NCI-H2029 (cell line): ENCODE data around the gene SLC33A1.

Source experiments
- DNase-seq: peaks from one replicate; lab custom pipeline; 2025; lab: John Stamatoyannopoulos, UW

SLC33A1 gene

DNA sequence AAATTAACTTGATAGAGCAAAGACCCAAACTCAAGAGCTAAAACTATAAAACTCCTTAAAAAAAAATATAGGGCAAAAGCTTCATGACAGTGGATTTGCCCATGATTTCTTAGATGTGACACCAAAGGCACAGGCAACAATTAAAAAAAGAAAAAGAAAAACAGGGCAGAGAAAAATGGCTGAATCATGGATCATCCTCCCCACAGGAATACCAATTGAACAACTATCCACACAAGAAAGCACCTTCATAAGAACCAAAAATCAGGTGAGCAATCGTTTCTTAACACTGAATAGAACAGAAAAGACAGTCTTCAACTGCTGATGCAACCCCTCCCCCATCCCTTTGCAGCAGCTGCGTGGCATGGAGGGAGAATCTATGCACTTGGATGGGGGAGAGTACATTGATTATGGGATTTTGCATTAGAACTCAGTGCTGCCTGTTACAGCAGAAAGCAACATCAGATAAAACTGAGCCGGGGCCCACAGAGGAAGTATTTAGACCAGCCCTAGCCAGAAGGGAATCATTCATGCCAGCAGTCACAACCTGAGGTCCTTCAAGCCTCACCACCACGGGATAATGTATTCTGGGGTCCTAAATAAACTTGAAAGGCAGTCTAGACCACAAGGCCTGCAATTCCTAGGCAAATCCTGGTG is 63.8 kb downstream of the SLC33A1 start:
- no peak for DNase-seq

GRCh38 chr3:155785662-155786295 is 68.4 kb downstream of the SLC33A1 start:
- no peak for DNase-seq

GRCh38 chr3:155782390-155782953 is 71.8 kb downstream of the SLC33A1 start:
- DNase-seq: no peak

GRCh38 chr3:155780291-155780690 is 73.9 kb downstream of the SLC33A1 start:
- no peak for DNase-seq

- DNase-seq: no peak
These were observed 75.8 kb downstream of the SLC33A1 start for GRCh38 chr3:155778462-155778861.

DNA sequence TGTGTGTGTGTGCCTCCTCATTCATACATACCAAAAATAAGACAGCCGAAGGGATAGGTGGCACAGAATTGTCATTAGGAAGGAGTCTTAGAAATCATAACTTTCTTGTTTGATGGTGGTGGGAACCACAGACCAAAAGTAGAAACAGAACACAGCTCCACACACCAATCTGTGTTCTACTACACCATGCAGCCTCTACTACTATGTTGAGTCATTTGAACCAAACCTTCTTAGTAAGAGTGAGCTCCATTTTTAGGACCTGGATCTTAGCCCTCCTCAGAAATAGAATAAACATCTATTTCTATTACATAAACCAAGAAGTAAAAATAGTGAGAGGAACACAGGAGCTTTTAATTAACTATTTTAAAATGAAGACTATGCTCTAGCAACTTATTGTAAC is 81.4 kb downstream of the SLC33A1 start:
- DNase-seq: no peak

DNA sequence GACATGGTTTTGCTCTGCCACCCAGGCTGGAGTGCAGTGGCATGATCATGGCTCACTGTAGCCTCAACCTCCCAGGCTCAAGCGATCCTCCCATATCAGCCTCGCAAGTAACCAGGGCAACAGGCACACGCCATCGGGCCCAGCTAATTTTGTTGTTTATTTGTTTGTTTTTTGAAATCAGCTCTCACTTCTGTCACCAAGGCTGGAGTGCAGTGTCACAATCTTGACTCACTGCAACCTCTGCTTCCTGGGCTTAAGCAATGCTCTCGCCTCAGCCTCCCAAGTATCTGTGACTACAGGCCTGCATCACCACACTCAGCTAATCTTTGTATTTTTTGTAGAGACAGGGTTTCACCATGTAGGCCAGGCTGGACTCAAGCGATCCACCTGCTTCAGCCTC is 83.1 kb downstream of the SLC33A1 start:
- no peak for DNase-seq
